ENCODE results near the gene ASMT. TPM values are rescaled to one million over a fixed set of nuclear protein-coding genes. Genes with fewer than 3 reads are reported as not detected.
"Not testable (repeated sequence)": the region's sequence is repeated elsewhere in the genome, so short reads cannot be mapped to it uniquely, and the experiment has no call there.

Gene ASMT
- total RNA-seq, 3 donors from 2014 or later: 0.35 TPM; not detected in 2

GRCh38 chrX:1618689-1619088 lies 3.8 kb downstream of the ASMT start:
- Histone ChIP-seq H3K4me1 (ENCODE audit: low read depth) (no peaks in the 10 kb centered on the region), H3K9me3 (no peaks in the 10 kb centered on the region), H3K36me3 (ENCODE audit: low read depth) (no peaks in the 10 kb centered on the region), H3K4me3 (no peak overlapping the region)
- intact Hi-C loops (cut with DNase I, micrococcal nuclease): no loop called here
- ATAC-seq: no peak
- TF ChIP-seq, protein P1, sequence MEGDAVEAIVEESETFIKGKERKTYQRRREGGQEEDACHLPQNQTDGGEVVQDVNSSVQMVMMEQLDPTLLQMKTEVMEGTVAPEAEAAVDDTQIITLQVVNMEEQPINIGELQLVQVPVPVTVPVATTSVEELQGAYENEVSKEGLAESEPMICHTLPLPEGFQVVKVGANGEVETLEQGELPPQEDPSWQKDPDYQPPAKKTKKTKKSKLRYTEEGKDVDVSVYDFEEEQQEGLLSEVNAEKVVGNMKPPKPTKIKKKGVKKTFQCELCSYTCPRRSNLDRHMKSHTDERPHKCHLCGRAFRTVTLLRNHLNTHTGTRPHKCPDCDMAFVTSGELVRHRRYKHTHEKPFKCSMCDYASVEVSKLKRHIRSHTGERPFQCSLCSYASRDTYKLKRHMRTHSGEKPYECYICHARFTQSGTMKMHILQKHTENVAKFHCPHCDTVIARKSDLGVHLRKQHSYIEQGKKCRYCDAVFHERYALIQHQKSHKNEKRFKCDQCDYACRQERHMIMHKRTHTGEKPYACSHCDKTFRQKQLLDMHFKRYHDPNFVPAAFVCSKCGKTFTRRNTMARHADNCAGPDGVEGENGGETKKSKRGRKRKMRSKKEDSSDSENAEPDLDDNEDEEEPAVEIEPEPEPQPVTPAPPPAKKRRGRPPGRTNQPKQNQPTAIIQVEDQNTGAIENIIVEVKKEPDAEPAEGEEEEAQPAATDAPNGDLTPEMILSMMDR (IDR thresholded peaks at IDR 0.05): no peak
- no peak for DNase-seq

DNA sequence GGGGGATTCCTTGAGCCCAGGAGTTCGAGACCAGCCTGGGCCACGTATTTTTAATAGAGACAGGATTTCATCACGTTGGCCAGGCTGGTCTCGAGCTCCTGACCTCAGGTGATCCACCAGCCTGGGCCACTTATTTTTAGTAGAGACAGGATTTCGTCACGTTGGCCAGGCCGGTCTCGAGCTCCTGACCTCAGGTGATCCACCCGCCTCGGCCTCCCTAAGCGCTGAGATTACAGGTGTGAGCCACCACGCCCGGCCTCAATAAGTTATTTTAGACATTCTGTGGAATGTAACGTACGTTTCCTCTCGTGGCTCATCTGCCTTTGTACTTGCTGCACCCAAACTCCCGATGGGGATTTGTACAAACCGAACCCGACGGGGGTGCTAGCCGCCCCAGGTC lies 8.8 kb downstream of the ASMT start:
- ATAC-seq (no peak), DNase-seq (no peak)
- H3K36me3 ChIP-seq (ENCODE audit: low read depth): no peaks in the 10 kb centered on the region
- intact Hi-C loops (cut with DNase I, micrococcal nuclease): no loop called here
- H3K9me3 ChIP-seq: no peaks in the 10 kb centered on the region
- H3K4me1 ChIP-seq (ENCODE audit: low read depth): no peaks in the 10 kb centered on the region
- H3K4me3 ChIP-seq: no peak overlapping the region
- TF ChIP-seq, protein P1 (IDR thresholded peaks at IDR 0.05): no peak

GRCh38 chrX:1624158-1624860 lies 9.4 kb downstream of the ASMT start:
- H3K4me3 ChIP-seq; DNase-seq; intact Hi-C loops (cut with DNase I, micrococcal nuclease); ATAC-seq; H3K36me3 ChIP-seq (ENCODE audit: low read depth); H3K4me1 ChIP-seq (ENCODE audit: low read depth); H3K9me3 ChIP-seq: not testable (repeated sequence)

DNA sequence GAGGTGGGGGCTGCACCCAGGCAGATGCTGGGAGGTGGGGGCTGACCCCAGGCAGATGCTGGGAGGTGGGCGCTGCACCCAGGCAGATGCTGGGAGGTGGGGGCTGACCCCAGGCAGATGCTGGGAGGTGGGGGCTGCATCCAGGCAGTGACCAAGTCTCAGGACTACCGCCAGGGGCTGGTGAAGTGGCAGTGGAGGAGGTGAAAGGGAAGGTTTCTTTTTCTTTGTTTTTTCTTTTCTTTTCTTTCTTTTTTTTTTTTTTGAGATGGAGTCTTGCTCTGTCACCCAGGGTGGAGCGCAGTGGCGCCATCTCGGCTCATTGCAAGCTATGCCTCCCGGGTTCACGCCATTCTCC lies 10.0 kb downstream of the ASMT start:
- H3K4me3 ChIP-seq; H3K36me3 ChIP-seq (ENCODE audit: low read depth); H3K4me1 ChIP-seq (ENCODE audit: low read depth); DNase-seq; H3K9me3 ChIP-seq; ATAC-seq; intact Hi-C loops (cut with DNase I, micrococcal nuclease): not testable (repeated sequence)

GRCh38 chrX:1629244-1629643 lies 14.4 kb downstream of the ASMT start:
- Histone ChIP-seq H3K9me3 (no peaks in the 10 kb centered on the region), H3K4me3 (no peak overlapping the region), H3K4me1 (ENCODE audit: low read depth) (no peaks in the 10 kb centered on the region), H3K36me3 (ENCODE audit: low read depth) (no peaks in the 10 kb centered on the region)
- TF ChIP-seq, protein P1 (IDR thresholded peaks at IDR 0.05): no peak
- DNase-seq (no peak), ATAC-seq (no peak)
- intact Hi-C loops (cut with DNase I, micrococcal nuclease): no loop called here

DNA sequence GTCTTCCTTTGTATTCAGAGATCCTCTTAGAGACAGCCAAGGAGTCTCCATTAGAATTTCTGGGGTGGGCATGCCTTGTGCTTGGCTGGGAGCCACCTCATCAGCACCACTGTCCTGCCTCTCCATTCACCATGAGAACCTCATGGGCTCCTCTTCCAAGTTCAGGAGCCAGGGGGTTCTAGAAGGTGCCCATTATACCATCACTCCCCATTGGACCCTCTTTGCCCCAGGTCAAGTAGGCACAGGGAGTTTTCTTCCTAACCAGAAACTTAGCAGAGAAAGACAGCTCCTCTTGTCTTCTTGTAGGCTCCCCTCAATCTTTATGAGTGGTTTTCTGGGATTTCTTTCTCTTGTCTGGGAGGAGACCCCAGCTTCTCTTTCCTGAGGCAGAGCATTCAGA lies 31.1 kb downstream of the ASMT start:
- peaks cover 10% of the 10 kb centered on the region for H3K9me3 ChIP-seq
- ATAC-seq (no peak), DNase-seq (no peak)
- no peaks in the 10 kb centered on the region for H3K36me3 ChIP-seq (ENCODE audit: low read depth)
- intact Hi-C loops (cut with DNase I, micrococcal nuclease): loop anchor here in 1 of 2 donors (10.0 kb wide), 1 partner anchor 949 kb away; no protein-coding TSS in a partner anchor
- H3K4me3 ChIP-seq: no peak overlapping the region
- no peaks in the 10 kb centered on the region for H3K4me1 ChIP-seq (ENCODE audit: low read depth)
- TF ChIP-seq, protein P1 (IDR thresholded peaks at IDR 0.05): no peak

- DNase-seq (no peak), ATAC-seq (no peak)
- TF ChIP-seq, protein P1 (IDR thresholded peaks at IDR 0.05): no peak
- H3K4me1 ChIP-seq (ENCODE audit: low read depth): no peaks in the 10 kb centered on the region
- no peak overlapping the region for H3K4me3 ChIP-seq
- no peaks in the 10 kb centered on the region for H3K36me3 ChIP-seq (ENCODE audit: low read depth)
- peaks cover 10% of the 10 kb centered on the region for H3K9me3 ChIP-seq
- intact Hi-C loops (cut with DNase I, micrococcal nuclease): loop anchor here in 1 of 2 donors (10.0 kb wide), 1 partner anchor 945 kb away; no protein-coding TSS in a partner anchor
Measured at GRCh38 chrX:1649621-1650020, 34.8 kb downstream of the ASMT start.

Measured in mucosa of descending colon (tissue), 3 donors.